Measurements from ENCODE around the gene GCNT1.
"Not testable (repeated sequence)": the region's sequence is repeated elsewhere in the genome, so short reads cannot be mapped to it uniquely, and the experiment has no call there.

GRCh38 chr9:76523617-76524200 is 64.7 kb downstream of the GCNT1 start:
- not testable (repeated sequence) for TF ChIP-seq CTCF (conservative IDR thresholded peaks at IDR 0.05; ENCODE audit: low read length); EZH2phosphoT487 (IDR thresholded peaks at IDR 0.05; ENCODE audit: borderline replicate concordance)
